HG03139 (cell line): ENCODE data around the gene NPAS2.

Experiments
- ATAC-seq: cut with Tn5 transposase; IDR thresholded peaks from one replicate; pipeline ENCODE4 v1.9.1; 2021; ENCODE audit not compliant: unreplicated experiment

NPAS2 gene, protein sequence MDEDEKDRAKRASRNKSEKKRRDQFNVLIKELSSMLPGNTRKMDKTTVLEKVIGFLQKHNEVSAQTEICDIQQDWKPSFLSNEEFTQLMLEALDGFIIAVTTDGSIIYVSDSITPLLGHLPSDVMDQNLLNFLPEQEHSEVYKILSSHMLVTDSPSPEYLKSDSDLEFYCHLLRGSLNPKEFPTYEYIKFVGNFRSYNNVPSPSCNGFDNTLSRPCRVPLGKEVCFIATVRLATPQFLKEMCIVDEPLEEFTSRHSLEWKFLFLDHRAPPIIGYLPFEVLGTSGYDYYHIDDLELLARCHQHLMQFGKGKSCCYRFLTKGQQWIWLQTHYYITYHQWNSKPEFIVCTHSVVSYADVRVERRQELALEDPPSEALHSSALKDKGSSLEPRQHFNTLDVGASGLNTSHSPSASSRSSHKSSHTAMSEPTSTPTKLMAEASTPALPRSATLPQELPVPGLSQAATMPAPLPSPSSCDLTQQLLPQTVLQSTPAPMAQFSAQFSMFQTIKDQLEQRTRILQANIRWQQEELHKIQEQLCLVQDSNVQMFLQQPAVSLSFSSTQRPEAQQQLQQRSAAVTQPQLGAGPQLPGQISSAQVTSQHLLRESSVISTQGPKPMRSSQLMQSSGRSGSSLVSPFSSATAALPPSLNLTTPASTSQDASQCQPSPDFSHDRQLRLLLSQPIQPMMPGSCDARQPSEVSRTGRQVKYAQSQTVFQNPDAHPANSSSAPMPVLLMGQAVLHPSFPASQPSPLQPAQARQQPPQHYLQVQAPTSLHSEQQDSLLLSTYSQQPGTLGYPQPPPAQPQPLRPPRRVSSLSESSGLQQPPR

DNA sequence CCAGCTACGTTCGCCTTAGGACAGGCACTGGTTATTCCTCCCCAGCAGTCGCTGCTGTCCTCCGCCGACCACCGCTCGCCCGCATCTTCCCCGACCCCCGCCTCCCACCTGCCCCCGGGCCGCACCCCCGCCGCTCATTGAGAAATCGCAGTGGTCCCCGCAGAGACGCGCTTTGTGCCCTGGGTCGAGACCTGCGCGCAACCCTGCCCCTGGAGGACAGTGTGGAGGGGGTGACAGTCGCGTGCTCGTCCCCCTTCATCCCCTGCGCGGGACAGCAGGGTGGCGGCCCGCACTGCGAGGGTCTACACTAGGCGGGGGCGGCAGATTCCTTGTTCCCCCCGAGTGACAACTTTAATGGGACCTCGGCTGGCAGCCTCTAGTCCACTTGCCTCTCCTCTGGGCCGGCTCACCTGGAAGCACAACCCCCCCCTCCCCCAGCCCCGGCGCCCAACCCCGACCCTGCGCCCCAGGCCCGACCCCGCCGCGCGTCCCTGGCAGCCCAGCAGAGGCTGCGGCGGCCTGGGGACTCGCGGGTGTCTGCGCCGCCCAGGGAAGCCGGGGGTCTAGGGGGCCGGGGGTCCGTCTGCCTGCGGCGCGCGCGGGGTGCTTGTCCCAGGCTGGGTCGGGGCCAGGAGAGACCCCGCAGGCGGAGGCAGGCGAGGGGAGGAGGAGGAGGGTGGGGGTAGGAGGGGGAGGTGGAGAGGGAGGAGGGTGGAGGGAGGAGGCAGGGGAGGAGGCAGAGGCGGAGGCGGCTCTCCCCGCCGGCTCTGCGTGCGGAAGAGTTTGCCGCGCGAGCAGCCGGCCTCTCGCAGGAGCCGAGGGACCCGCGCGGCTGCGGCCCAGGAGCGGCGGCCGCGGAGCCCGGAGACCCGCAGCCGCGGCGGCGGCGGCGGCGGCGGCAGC lies at the start of gene NPAS2:
Gene NPAS2 (plus strand): TSS at position 770 of the 903 bp plus-strand sequence. CDS start 84,616 bp downstream, outside the sequence.
- no peak for ATAC-seq

DNA sequence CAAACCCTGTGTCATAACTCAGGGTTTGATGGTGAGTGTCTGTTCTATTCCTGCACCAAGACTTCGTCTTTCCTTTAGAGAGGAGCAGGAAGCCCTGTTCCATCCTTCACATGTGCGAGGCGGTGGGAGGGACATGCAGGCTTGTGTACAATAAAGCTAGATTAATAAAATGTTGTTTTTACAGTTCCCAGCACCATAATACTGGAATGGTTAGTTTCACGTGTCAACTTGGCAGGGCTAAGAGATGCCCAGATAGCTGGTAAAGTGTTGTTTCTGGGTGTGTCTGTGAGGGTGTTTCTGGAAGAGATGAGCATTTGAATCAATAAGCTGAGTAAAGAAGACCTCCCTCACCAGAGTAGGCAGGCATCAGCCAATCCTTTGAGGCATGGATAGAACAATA lies 48.8 kb upstream of the NPAS2 start:
- ATAC-seq: no peak

DNA sequence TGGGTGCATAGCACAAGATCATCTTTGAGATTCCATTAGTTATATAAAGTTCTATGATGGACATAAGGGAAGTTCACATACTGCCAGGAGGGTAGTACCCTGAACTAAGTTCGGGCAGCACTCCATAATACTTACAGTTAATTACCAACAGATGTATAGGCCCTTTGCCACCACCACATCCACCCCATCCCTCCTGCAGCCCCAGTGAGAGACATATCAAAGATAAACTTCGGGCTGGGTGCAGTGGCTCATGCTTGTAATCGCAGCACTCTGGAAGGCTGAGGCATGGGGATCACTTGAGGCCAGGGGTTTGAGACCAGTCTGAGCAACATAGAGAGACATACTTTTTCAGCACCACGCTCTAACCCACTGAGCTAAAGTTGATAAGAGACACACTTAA lies 46.4 kb upstream of the NPAS2 start:
- ATAC-seq: no peak

DNA sequence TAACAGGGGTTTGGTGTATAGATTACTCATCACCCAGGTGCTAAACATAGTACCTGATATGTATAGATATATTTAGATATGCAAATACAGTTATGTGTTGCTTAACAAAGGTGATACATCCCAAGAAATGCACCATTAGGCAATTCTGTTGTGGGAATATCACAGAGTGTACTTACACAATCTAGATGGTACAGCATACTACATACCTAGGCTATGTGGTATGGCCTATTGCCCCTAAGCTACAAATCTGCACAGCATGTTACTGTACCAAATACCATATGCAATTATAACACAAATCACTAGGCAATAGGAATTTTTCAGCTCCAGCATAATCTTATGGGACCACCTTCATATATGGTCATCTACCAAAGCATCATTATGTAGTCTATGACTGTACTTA lies 43.5 kb upstream of the NPAS2 start:
- ATAC-seq: no peak

DNA sequence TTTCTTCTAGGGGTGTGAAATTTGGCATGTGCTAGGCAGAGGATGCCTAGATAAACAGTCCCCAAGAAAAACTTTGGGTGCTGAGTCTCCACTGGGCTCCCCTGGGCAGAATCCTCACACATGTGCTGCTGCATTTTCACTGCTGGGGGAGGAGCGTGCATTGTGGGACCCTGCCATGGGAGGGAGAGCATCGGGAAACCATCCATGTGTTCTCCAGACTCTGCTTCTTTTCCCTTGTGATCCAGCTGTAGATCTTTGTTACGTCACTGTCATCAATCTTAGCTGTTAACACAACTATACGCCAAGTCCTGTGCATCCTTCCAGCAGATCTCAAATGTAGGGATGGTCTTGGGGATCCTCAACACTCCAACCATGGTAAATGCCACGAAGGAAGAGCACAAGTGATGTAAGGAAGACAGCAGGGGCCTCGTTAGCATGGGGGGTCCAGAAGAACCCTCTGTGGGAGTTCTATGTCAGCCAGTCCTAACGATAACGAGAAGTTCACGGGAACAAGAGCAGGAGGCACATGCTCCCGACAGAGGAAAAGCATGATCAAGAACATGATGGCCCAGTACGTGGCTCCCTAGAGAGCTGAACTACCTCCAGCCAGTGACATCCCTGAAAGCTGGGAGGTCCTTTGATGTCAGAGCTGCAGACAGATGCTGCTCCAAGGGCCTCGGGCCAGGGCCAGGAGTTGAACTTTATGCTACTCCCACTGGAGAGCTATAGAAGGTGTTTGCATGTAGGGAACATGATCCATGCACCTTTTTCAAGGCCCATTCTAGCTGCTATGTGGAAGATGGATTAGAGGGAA lies 41.1 kb upstream of the NPAS2 start:
- no peak for ATAC-seq

DNA sequence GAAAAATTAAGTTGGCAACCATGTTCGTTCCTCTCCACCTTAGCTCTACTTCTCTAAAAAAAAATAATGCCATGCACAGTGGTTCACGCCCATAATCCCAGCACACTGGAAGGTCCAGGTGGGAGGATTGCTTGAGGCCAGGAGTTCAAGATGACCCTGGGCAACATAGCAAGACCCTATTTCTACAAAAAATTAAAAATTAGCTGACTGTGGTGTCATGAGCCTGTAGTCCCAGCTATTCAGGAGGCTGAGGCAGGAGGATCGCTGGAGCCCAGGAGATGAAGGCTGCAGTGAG lies 40.1 kb upstream of the NPAS2 start:
- no peak for ATAC-seq

DNA sequence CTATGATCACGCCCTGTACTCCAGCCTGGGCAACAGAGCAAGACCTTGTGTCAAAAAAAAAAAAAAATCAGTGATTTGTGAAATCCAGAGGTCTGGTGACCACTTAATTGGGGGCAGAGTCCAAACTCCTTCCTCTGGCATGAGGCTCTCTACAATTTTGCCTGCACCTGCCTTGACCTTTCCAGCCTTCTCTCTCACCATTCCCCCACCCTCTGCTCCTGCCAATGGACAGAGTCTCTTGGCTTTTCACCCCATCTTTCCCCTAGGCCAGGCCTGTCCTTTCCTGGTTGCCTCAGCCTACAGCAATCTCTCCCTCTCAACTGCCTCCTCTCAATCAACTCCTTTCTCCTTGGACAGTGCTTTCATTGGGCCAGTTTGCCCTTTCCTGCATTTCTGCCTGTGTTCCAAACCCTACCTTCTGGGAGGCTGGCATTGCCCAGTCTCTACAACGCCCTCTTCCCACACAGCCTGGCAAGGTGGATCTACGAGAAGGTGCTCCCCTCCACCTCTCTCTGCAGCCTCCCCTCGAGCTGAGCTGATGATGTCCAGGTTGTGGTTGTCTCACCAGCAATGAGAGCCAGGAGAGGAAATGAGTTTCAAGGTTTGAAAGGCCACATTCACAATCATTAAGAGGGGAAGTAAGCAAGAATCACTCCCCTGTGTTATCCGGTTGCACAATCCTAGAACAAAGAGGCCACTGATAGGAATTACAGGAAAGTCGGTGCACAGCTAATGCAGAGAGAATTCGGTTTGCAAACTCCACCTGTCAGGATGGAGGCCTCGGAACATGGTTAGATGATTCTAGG lies 39.5 kb upstream of the NPAS2 start:
- no peak for ATAC-seq

DNA sequence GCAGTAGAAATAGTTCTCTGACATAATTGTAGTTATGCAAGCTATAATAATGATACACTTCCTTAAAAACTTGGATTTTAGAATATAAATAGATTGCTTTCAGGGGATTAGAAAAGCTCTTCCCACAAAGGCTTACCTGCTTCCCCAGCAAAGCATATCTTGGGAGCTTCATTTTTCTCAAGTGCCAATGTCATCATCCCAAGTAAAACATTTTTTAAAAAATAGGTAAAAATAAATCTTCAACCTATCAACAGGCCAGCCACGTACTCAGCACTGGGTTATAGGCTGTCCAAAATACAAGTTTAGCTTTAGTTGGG lies 39.0 kb upstream of the NPAS2 start:
- no peak for ATAC-seq

DNA sequence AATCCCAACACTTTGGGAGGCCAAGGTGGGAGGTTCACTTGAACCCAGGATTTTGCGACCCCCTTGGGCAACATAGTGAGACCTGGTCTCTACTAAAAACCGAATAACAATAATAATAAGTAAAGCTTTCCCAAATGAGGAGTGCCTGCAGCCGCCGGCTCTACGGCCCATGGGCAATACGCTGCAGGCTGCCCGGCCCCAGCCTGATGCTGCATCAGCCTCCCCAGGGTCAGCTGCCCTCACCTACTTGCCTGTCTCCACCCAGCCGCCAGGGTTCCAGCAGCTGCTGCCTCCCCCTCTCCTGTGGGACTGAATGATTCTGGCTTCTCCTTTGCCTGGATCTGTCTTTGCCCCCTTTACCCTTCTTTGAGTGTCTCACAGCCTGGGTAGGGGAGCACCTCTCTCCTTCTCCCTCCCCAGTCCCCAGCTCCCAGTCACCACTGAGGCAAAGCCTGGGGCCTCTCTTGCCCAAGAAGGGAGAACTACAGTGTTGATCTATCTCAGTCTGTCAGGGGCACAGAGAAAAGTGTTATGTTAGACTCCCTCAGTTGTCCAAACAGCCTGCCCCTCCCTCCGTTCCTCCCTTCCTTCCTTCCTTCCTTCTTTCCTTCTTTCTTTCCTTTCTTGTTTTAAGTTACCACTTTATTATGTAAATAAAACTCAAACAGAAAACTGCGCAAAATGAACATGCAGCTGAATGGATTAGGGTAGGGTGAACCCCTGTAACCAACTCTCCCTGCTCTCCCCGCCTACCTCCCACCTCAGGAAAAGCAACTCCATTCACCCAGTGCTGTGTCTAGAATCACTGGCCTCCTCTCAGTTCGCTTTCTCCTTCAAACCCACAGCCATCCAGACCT lies 38.2 kb upstream of the NPAS2 start:
- no peak for ATAC-seq

DNA sequence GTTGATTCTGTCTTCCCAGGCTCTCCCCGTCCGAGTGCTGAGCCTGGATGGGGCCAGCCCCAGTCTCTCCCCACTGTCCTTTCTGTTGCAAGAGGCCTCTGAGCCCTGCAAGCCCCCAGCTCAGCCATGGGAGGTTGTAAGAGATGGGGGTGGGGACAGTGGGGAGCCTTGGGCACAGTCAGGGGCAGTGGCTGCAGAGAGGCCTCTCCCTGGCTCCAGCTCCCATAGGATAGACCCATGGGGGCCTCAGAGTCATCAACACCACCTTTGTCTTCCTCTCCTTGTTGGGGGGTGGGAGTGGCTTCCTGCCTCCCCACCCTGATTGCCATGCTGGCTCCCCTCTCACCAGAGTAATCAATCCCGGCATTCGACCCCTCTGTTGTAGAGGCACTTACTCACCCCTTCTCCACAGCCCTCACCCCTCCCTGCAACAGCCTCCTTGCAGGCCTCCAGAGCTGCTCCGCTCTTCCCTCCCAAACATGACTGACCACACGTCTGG lies 37.5 kb upstream of the NPAS2 start:
- no peak for ATAC-seq

DNA sequence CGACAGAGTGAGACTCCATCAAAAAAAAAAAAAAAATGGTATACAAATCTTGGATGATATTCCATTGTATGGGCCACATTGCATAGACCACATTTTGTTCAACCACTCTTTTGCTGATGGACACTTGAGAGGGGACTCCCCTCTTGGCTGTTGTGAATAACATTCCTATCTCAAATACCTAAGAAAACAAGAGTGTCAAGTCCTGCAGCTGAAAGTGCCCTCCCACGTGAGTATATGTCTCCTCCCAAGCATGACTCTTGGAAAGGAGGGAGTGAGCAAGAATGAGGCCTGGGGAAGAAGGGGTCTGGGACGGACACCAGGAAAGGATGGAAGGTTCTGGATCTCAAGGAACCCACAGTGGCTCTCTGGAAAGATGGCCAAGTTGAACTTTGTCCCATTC lies 36.0 kb upstream of the NPAS2 start:
- no peak for ATAC-seq

DNA sequence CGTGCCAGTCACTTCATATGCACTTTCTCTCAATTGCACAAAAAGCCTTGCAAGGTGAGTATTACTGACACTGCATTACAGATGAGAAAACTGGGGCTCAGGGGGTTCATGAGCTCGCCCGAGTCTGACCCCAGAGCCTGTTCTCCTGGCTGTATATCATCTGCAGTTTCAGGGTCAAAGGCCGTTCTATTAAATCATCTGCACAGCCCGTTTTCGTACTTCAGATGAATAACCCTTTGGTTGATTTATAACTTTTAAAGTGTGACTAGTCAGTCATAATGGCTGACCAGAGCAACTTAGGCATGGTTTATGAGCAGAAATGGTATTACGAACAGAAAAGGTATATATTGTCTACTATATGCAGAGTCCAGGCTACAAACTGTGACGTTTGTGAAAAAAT lies 35.3 kb upstream of the NPAS2 start:
- ATAC-seq: no peak

DNA sequence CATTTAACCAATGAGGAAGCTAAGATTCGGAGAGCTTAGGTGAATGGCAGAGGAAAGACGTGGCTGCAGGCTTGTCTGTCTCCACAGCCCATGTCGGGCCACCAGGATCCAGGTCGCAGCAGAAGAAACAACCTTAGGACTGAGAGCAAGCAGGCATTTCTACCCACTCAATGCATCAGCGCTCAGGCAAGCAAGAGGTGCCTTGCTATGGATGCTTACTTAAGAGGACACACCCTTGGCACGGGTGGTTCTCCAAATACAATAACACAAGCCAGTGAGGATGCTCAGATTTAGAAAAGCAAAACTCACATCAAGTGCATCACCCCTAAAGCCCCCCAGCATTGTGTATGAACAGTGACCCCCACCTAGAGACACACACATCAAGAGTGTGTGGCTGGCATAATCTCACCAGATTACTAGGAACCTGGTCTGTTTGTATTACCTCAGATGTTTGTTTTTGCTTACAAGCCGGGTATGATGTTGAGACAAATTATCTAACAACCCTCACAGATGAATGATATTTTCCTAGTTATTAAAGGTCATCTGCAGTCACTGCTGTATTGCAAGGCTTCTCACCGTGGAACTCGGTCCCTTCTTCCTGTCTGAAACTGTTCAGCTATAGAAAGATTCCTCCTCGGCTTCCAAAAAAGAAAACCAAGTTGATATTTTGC lies 34.2 kb upstream of the NPAS2 start:
- ATAC-seq: no peak

DNA sequence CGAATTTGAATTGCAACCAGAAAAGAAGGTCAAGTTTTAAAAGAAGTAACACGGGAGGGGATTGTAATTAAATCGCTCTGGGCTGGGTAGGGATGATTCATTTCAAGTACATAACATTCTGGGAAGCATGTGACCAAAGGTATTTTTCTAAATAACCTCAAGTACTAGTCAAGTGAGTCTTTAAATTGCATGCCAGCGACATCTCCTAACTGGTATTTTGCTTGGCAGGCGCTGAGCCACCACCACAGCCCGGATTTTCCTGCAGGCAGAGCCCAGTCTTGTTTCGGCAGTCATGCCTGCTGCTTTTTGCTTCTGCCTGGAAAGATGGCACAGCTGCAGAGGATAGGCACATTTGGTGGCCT lies 33.7 kb upstream of the NPAS2 start:
- ATAC-seq: no peak

DNA sequence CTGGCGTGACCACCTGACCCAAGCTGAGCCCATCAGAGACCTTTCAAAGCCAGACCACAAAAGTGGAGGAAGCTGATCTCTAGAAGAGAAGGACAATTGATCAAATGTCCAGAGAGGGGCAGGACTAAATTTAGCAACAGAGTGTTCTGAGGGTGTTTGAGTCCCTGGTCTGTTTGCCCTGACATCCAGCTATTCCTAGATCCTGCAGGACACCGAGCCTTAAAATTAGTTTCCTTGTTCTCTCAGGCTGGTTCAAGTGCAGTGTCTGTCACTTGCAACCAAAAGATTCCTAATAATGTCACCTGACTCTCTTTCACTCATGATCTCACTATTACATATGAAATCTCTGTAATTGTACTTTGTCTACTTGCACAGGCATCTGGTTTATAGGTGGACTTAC lies 33.0 kb upstream of the NPAS2 start:
- ATAC-seq: no peak

DNA sequence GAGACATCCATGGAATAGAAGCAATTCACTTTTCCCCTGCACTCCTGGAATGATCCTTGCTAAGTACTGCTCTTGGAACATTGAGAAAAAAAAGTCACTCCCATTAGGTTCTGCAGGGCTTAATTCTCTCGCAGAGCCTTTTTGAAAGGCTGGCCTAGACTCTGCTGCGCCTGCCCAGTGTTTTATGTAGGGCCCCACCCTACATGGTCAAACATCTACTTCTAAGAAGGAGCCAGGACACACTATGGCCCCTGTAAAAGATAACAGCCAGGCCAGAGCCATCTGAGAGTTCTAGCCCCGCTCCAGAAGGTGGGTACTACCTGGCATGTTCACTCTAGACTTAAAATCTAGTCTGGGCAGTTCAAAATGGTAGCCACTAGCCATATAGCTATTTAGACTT lies 30.6 kb upstream of the NPAS2 start:
- ATAC-seq: no peak

DNA sequence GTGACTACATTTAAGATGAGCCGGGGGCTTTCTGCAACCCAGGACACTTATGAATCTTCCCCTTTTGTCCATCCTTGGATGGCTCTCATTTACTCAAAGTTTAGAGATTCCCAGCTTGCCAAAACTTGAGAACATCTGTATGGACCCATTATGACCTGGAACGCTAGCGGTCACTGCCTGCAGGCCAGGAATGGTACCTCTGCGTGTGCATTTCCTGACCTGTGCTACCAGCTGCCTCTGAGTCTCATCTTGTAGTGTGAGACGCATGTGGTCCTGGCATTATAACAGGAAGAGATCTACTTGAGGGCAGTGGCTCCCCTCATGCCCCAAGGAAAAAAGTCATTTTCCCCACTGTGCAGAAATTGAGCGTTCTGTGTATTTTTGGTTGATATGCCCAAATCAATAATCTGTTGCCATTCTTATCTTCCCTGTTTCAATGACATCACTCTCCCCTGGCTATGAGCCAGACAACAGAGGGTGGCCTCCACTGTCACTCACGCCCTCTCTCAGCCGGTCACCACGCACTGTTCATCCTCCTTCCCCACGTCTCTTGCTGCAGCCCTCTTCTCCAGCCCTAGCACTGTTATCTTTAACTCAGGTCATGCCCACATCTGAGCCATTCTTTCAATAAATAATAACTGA lies 28.5 kb upstream of the NPAS2 start:
- ATAC-seq: no peak

DNA sequence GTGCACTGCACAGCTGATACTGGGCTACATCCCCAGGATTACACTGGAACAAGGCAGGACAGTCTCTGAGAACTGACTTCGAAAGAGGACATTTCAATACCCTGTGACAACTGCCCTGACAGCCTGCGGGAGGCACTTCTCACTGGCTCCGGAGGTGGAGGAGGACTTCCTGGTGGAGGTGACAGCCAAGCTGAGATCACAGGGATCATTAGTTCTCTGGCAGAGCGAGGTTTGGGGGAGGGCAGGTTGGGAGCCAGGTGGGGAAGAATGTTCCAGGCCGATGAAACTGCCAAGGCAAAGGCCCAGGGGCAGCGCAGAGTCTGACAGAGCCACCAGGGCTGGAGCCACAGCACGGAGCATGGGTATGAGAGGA lies 28.0 kb upstream of the NPAS2 start:
- no peak for ATAC-seq
